DOHH2 (cell line): ENCODE measurements around the gene WDR55.

Experiments
- H3F3A ChIP-seq: fragments of 200-600 bp; sonication (generic), shearing (Covaris generic); 2 replicates; pipeline ENCODE4 v1.6.0; 2016; ENCODE audit warnings: antibody characterized with exemption, mild to moderate bottlenecking; ENCODE audit not compliant: control insufficient read depth, insufficient read depth
- H3K27ac ChIP-seq: fragments of 200-600 bp; sonication (generic); 2 replicates; pipeline ENCODE4 v1.5.1; 2014; ENCODE audit warnings: low read depth, mild to moderate bottlenecking, low read length, moderate library complexity
- H3K27me3 ChIP-seq: fragments of 200-600 bp; sonication (generic); 2 replicates; pipeline ENCODE4 v1.6.1; 2014; ENCODE audit warnings: mild to moderate bottlenecking, low read length, mixed read lengths; ENCODE audit not compliant: control insufficient read depth
- H3K36me3 ChIP-seq: fragments of 200-600 bp; sonication (generic); 2 replicates; pipeline ENCODE4 v1.6.1; 2014; ENCODE audit warnings: mild to moderate bottlenecking, low read length, moderate library complexity, mixed read lengths; ENCODE audit not compliant: control insufficient read depth
- H3K4me1 ChIP-seq: fragments of 200-600 bp; sonication (generic); 2 replicates; pipeline ENCODE4 v1.6.1; 2014; ENCODE audit warnings: mild to moderate bottlenecking, low read length, mixed read lengths; ENCODE audit not compliant: control insufficient read depth
- H3K4me2 ChIP-seq: fragments of 200-600 bp; sonication (generic); 2 replicates; pipeline ENCODE4 v1.6.0; 2014; ENCODE audit warnings: mild to moderate bottlenecking, low read length, moderate library complexity
- H3K4me3 ChIP-seq: fragments of 200-600 bp; sonication (generic); 2 replicates; pipeline ENCODE4 v1.5.1; 2014; ENCODE audit warnings: mild to moderate bottlenecking, low read length, mixed read lengths
- H3K79me2 ChIP-seq: fragments of 200-600 bp; sonication (generic); 2 replicates; pipeline ENCODE4 v1.6.1; 2014; ENCODE audit warnings: mild to moderate bottlenecking, low read length, mixed read lengths; ENCODE audit not compliant: control insufficient read depth
- H3K9me2 ChIP-seq: fragments of 200-600 bp; sonication (generic); replicated peaks from 2 replicates; pipeline ENCODE4 v1.6.1; 2014; ENCODE audit warnings: mild to moderate bottlenecking, low read length, mixed read lengths; ENCODE audit not compliant: control insufficient read depth
- H3K9me3 ChIP-seq: fragments of 200-600 bp; sonication (generic); 2 replicates; pipeline ENCODE4 v1.6.1; 2014; ENCODE audit warnings: antibody characterized with exemption, low read length, mixed read lengths; ENCODE audit not compliant: control insufficient read depth, insufficient read depth
- H4K20me1 ChIP-seq: fragments of 200-600 bp; sonication (generic); 2 replicates; pipeline ENCODE4 v1.6.0; 2014; ENCODE audit warnings: low read depth, mild to moderate bottlenecking, antibody characterized with exemption, low read length, moderate library complexity; ENCODE audit not compliant: control insufficient read depth, insufficient read depth
- CTCF ChIP-seq: fragments of 200-600 bp; sonication (generic); IDR thresholded peaks from one replicate; pipeline ENCODE4 v1.5.1; 2014; ENCODE audit warnings: antibody characterized with exemption, mild to moderate bottlenecking, low read depth, low read length; ENCODE audit not compliant: poor library complexity, severe bottlenecking
- EZH2phosphoT487 ChIP-seq: fragments of 200-600 bp; sonication (generic); IDR thresholded peaks from 2 replicates; pipeline ENCODE4 v1.6.1; 2017; ENCODE audit warnings: borderline replicate concordance, mild to moderate bottlenecking, antibody characterized with exemption, low read length, moderate library complexity, mixed read lengths

The WDR55 gene

GRCh38 chr5:140678993-140679392 lies 14.3 kb downstream of the WDR55 start:
- Histone ChIP-seq H4K20me1 (no peaks in the 10 kb centered on the region), H3K4me1 (no peaks in the 10 kb centered on the region), H3K4me3 (no peak overlapping the region), H3K27me3 (no peaks in the 10 kb centered on the region), H3K79me2 (no peaks in the 10 kb centered on the region), H3K4me2 (no peak overlapping the region), H3K9me3 (no peaks in the 10 kb centered on the region), H3K36me3 (peaks cover 66% of the 10 kb centered on the region), H3F3A (peaks cover 7% of the 10 kb centered on the region), H3K27ac (no peak overlapping the region), H3K9me2 (no peaks in the 10 kb centered on the region)
- no peak for TF ChIP-seq CTCF
- no peak for TF ChIP-seq EZH2phosphoT487

GRCh38 chr5:140690376-140690932 lies 25.8 kb downstream of the WDR55 start:
- Histone ChIP-seq H3F3A (no peaks in the 10 kb centered on the region), H3K27ac (peak overlapping the region; percentile 36; the same call in 1 of the 2 replicates), H3K36me3 (peaks cover 52% of the 10 kb centered on the region), H3K9me3 (no peaks in the 10 kb centered on the region), H3K27me3 (no peaks in the 10 kb centered on the region), H4K20me1 (no peaks in the 10 kb centered on the region), H3K4me3 (peak overlapping the region; percentile 92), H3K9me2 (no peaks in the 10 kb centered on the region), H3K79me2 (peaks cover 66% of the 10 kb centered on the region), H3K4me1 (peaks cover 17% of the 10 kb centered on the region), H3K4me2 (peak overlapping the region; percentile 85)
- TF ChIP-seq EZH2phosphoT487: no peak
- TF ChIP-seq CTCF: no peak

GRCh38 chr5:140690941-140691924 lies 26.5 kb downstream of the WDR55 start, which contains the start of the genes HARS1 and HARS2:
Gene HARS1, minus strand, starts transcription at chr5:140691370. Its CDS starts 66 bp downstream, at chr5:140691304.
Gene HARS2, plus strand, starts transcription at chr5:140691455. Its CDS starts 194 bp downstream, at chr5:140691649.
- TF ChIP-seq CTCF (no peak), EZH2phosphoT487 (no peak)
- no peaks in the 10 kb centered on the region for H3K9me2 ChIP-seq
- H3F3A ChIP-seq: no peaks in the 10 kb centered on the region
- H3K27me3 ChIP-seq: no peaks in the 10 kb centered on the region
- peak within 1 kb of the TSS; percentile 85 for H3K4me2 ChIP-seq
- H3K9me3 ChIP-seq: no peaks in the 10 kb centered on the region
- peak within 1 kb of the TSS; percentile 36 for H3K27ac ChIP-seq
- peaks cover 59% of the 10 kb centered on the region for H3K36me3 ChIP-seq
- peak within 1 kb of the TSS; percentile 92 for H3K4me3 ChIP-seq
- peaks cover 17% of the 10 kb centered on the region for H3K4me1 ChIP-seq
- H4K20me1 ChIP-seq: no peaks in the 10 kb centered on the region
- peaks cover 66% of the 10 kb centered on the region for H3K79me2 ChIP-seq
